HG02852 (cell line): ENCODE measurements around the gene NME8.
"Not testable (repeated sequence)": the region's sequence is repeated elsewhere in the genome, so short reads cannot be mapped to it uniquely, and the experiment has no call there.

ENCODE experiments used
- ATAC-seq: cut with Tn5 transposase; IDR thresholded peaks from one replicate; pipeline ENCODE4 v1.9.1; 2021; ENCODE audit warnings: mild to moderate bottlenecking, moderate library complexity; ENCODE audit not compliant: unreplicated experiment

NME8 gene

GRCh38 chr7:37848297-37848696 lies at the start of gene NME8:
Gene NME8, plus strand, starts transcription at chr7:37848597. Its CDS starts 1,670 bp downstream, at chr7:37850267.
- no peak for ATAC-seq

GRCh38 chr7:37806152-37806551 lies 42.2 kb upstream of the NME8 start:
- ATAC-seq: no peak

- not testable (repeated sequence) for ATAC-seq
These were observed 36.2 kb upstream of the NME8 start for GRCh38 chr7:37812161-37812580.

- ATAC-seq: peak; percentile 80
These were observed 32.6 kb upstream of the NME8 start for GRCh38 chr7:37815671-37816371.

GRCh38 chr7:37816922-37817590 lies 31.3 kb upstream of the NME8 start:
- no peak for ATAC-seq

GRCh38 chr7:37817591-37817960 lies 30.8 kb upstream of the NME8 start:
- no peak for ATAC-seq

GRCh38 chr7:37817996-37818720 lies 30.2 kb upstream of the NME8 start:
- ATAC-seq: no peak

GRCh38 chr7:37820708-37821468 lies 27.5 kb upstream of the NME8 start:
- ATAC-seq: peak; percentile 76

- ATAC-seq: no peak
These were observed 25.5 kb upstream of the NME8 start for GRCh38 chr7:37822946-37823345.

GRCh38 chr7:37823557-37823956 lies 24.8 kb upstream of the NME8 start:
- no peak for ATAC-seq

- ATAC-seq: no peak
These were observed 23.4 kb upstream of the NME8 start for GRCh38 chr7:37825038-37825437.

- peak; percentile 68 for ATAC-seq
These were observed 21.6 kb upstream of the NME8 start for GRCh38 chr7:37826825-37827224.

GRCh38 chr7:37831244-37831643 lies 17.2 kb upstream of the NME8 start:
- ATAC-seq: no peak

- ATAC-seq: no peak
These were observed 16.2 kb upstream of the NME8 start for GRCh38 chr7:37832194-37832593.

GRCh38 chr7:37833107-37833817 lies 15.1 kb upstream of the NME8 start:
- no peak for ATAC-seq

GRCh38 chr7:37833818-37834146 lies 14.6 kb upstream of the NME8 start:
- ATAC-seq: no peak

GRCh38 chr7:37853468-37853867 lies 5.1 kb downstream of the NME8 start:
- ATAC-seq: no peak

GRCh38 chr7:37882086-37882485 lies 33.7 kb downstream of the NME8 start:
- no peak for ATAC-seq

- ATAC-seq: no peak
These were observed 45.0 kb downstream of the NME8 start for GRCh38 chr7:37893359-37893758.

GRCh38 chr7:37894671-37895070 lies 46.3 kb downstream of the NME8 start:
- ATAC-seq: no peak
